GM18499 (cell line): ENCODE results near the gene BICC1.
"Not testable (repeated sequence)": the region's sequence is repeated elsewhere in the genome, so short reads cannot be mapped to it uniquely, and the experiment has no call there.

Experiments used
- ATAC-seq: cut with Tn5 transposase; IDR thresholded peaks from one replicate; pipeline ENCODE4 v1.9.1; 2021; ENCODE audit warnings: moderate number of reproducible peaks; ENCODE audit not compliant: insufficient read depth, unreplicated experiment

The BICC1 gene

GRCh38 chr10:58590924-58591323, 78.3 kb downstream of the BICC1 start:
- no peak for ATAC-seq

DNA sequence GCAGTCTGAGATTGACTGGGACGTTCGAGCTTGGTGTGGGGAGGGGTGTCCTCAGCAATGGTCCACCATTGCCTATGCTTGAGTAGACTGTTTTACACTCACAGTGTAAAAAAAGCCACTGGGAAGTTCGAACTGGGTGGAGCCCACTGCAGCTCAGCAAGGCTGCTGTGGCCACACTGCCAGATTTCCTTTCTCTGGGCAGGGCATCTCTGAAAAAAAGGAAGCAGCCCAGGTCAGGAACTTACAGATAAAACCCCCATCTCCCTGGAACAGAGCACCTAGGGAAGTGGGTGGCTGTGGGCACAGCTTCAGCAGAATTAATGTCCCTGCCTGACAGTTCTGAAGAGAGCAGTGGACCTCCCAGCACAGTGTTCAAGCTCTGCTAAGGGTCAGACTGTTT, 80.3 kb downstream of the BICC1 start:
- no peak for ATAC-seq

DNA sequence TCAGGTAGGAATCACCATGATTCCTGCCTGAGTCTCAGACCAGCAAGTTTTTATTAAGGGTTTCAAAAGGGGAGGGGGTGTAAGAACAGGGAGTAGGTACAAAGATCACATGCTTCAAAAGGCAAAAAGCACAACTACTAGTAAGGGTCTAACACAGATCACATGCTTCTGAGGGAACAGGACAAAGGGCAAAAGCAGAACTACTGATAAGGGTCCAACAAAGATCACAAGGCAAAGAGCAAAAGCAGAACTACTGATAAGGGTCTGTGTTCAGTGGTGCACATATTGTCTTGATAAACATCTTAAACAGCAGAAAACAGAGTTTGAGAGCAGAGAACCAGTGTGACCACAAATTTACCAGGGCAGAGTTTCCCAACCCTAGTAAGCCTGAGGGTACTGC, 84.5 kb downstream of the BICC1 start:
- not testable (repeated sequence) for ATAC-seq

GRCh38 chr10:58599927-58600553, 87.4 kb downstream of the BICC1 start:
- no peak for ATAC-seq

- ATAC-seq: no peak
Measured at GRCh38 chr10:58608351-58608750, 95.7 kb downstream of the BICC1 start.

- no peak for ATAC-seq
Measured at GRCh38 chr10:58608826-58609531, 96.3 kb downstream of the BICC1 start.

DNA sequence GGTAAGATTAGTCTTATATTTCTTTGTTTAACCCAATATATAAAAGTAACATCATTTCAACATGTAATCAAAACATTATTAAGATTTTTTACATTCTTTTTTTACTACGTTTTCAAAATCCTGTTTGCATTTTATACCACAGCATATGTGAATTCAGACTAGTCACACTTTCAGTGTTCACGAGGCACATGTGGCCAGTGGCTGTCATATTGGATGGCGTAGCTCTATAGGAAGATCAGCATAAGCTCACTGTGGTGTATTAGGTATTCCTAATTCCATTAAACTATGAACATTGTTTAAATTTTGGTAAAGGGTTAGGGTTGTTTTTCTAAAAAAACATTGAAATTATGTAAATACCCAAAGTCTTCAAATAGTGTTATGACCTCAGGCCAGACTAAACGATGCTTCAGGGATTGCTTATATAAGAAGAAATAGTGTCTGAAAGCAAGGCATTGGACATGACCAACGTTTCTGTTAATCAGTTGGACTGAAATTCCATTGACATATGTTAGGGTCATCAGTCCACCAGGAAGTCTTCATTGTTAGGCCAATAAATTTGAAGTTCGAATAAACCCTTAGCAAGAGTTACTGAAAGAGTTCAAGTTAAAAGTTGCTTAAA, 97.0 kb downstream of the BICC1 start:
- ATAC-seq: no peak

GRCh38 chr10:58615237-58615935, 102.7 kb downstream of the BICC1 start:
- ATAC-seq: no peak

DNA sequence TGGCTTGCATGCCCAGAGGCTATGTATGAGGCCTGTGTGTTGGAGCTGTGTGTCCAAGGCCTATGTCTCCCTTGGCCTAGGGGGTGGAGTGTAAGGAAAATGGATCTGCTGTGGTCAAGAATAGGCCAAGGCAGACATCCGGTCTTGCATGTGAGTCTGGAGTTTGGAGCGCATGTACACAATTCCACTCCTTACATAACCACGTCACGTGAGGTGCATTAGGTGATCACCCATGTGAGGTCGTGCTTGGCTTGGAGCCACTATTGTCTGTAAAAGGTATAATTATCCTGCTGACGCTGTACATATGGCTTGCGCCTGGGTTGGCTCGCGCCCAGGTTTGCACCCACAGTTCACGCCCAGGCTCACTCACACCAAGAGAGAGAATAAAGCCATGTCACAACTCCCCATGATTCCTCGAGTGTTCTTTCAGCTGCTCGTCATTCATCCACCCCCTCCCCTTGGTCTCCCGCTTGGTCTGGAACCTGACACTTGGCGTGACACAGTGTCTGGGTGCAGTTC, 105.5 kb downstream of the BICC1 start:
- no peak for ATAC-seq

- no peak for ATAC-seq
Measured at GRCh38 chr10:58621379-58622077, 108.9 kb downstream of the BICC1 start.

- no peak for ATAC-seq
Measured at GRCh38 chr10:58622246-58622645, 109.6 kb downstream of the BICC1 start.

DNA sequence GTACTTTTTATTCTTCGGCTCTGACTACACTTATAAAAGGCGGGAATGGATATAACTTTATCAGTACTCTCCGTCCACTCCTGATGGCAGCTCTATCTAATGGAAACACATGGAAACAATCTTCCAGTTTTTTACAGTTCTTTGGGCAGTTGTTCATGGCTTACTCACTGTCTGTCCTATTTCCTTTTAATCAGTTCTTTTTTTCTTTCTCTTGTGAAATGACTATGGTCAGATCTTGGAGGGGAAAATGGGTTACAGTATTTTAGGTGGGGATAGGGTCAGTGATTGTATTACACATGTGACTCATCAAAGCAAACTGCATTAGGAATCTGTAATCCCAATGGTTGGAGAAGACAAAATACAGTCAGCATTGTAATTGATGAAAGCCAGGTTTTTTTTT, 112.4 kb downstream of the BICC1 start:
- ATAC-seq: no peak

DNA sequence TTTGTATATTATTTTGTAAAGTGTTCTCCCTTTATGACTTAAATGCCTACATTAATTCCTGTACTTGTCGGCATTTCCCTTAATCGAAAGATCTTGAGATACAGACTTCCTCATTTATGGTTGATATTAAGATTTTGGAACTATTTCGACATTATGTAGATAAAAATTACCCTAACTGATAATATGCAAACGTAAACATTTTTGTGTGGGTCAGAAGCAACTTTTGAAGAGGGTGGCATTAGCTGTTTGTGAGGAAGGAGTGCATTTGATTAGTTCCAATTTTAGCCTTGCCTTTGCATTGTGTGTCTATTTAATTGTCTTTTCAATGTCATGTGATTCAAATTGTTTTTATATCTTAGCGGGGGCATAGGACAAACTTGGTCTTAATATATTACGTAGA, 114.7 kb downstream of the BICC1 start:
- ATAC-seq: no peak

- no peak for ATAC-seq
Measured at GRCh38 chr10:58631715-58632114, 119.0 kb downstream of the BICC1 start.

- no peak for ATAC-seq
Measured at GRCh38 chr10:58632216-58632615, 119.5 kb downstream of the BICC1 start.

DNA sequence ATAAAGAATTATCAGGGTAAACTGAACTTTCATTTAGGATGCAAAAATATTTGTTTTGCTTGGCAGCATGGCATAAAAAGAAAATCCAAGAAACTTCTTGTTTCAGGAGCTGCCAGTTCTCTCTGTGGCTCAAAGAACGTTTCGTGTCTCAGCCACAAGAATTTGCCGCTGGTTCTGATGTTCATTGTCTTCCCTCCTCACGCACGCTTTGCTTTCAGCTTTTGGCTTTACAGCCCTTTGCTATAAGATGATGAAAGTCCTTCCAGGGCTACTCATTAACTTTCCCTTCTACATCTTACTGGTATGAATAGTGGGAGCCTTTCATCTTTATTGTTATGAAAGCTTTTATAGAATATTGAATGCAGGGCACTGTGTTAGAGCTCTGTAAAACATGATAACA, 124.7 kb downstream of the BICC1 start:
- no peak for ATAC-seq

DNA sequence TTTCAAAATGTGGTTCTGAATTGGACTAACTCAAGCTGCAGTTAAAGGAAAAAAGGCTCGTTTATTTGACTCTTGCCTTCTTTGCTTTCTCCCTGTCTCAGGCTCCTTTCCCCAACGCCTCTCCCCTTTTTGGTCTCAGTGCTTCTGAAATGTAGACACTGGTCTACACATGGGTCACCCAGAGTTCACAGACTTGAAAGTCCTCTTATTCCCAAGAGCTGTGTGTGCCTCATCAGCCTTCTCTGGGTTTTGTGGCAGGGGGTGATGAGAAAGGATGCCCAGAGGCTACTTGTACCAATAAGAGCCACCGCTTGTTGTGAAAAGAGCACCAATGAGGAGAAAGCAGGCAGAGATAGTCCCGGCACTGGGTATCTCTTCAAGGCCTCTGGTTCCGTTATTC, 125.7 kb downstream of the BICC1 start:
- ATAC-seq: no peak

GRCh38 chr10:58641095-58641531, 128.4 kb downstream of the BICC1 start:
- no peak for ATAC-seq

GRCh38 chr10:58641708-58642107, 129.0 kb downstream of the BICC1 start:
- no peak for ATAC-seq

- ATAC-seq: no peak
Measured at GRCh38 chr10:58642283-58642682, 129.6 kb downstream of the BICC1 start.
